HG02885 (cell line): ENCODE data around the gene CD70.
A peak's percentile ranks its signal among the peaks of the same experiment; 100 is the strongest.
"Not testable (repeated sequence)": the region's sequence is repeated elsewhere in the genome, so short reads cannot be mapped to it uniquely, and the experiment has no call there.

Experiments used
- ATAC-seq: cut with Tn5 transposase; IDR thresholded peaks from one replicate; pipeline ENCODE4 v1.9.1; 2021; ENCODE audit warnings: mild to moderate bottlenecking; ENCODE audit not compliant: unreplicated experiment, poor library complexity

The CD70 gene

DNA sequence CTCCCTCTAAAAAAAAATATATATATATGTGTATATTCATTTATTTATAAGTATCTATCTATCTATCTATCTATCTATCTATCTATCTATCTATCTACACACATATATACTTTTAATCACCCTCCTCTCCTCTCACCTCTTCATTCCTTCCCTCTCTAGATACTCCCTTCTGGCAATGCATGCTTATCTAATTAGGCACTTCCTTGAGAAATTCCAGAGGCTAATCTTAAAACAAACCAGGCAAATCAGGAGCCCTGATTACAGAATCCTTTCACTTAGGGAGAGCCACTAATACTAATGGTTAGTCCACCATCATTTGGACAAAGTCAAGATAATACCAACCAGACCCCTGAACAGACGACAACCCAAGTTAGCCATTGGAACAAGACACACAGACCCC lies 17.6 kb downstream of the CD70 start:
- ATAC-seq: no peak

GRCh38 chr19:6572217-6572616 lies 18.7 kb downstream of the CD70 start:
- no peak for ATAC-seq

DNA sequence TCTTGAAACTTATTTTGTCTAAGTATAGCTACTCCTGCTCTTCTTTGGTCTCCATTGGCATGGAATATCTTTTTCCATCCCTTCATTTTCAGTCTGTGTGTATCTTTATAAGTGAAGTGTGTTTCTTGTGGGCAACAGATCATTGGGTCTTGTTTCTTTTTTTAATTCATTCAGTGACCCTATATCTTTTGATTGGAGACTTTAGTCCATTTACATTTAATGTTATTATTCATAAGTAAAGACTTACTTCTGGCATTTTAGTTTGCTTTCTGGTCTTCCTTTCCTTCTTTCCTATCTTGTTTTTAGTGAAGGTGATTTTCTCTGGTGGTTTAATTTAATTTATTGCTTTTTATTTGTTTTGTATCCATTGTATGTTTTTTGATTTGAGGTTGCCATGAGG lies 19.8 kb downstream of the CD70 start:
- no peak for ATAC-seq

DNA sequence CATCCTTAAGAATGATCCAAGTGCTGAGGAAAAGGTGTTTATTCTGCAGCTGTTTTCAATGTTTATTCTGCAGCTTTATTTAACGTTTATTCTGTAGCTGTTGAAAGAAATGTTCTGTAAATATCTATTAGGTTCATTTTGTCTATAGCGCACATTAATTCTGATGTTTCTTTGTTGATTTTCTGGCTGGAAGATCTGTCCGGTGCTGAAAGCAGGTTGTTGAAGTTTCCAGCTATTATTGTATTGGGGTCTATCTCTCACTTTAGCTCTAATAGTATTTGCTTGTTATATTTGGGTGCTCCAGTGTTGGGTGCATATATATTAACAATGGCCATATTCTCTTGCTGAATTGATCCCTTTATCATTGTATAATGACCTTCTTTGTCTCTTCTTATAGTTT lies 20.2 kb downstream of the CD70 start:
- no peak for ATAC-seq

DNA sequence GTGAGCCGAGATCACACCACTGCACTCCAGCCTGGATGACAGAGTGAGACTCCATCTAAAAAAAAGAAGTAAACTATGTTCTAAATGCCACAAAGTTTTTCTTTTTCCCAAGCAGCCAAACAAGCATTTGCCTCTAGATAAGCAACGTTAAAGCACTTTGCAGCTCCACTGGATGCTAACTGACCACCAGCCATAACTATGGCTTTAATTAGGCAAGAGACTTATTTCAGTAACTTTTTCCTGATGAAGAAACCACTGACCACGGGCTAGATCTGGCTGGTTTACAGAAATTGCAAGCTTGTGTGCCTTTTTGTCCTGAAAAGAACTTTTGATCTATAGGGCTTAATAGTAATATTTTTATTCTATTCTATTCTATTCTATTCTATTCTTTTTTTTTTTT lies 22.1 kb downstream of the CD70 start:
- ATAC-seq: no peak

DNA sequence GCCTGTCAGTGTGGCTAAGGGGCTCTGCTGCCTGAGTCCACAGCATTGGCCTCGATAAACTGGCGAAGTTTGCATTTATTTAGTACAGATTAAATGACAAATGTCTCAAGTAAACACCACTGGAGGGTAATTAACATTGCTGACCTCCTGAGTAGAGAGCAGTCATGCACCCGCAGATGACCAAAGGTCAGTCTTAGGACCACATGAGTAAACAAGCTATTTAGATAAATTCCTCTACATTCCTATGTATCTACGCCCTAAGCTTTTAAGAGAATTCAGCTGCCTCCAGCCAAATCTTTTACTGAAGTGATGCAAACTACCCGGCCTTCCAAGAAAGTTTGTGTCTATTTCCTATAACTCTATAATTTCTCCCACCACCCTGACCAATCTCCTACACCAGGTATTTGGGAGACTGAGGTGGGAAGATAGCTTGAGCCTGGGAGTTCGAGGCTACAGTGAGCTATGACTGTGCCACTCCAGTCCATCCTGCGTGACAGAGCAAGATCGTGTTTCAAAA lies 22.9 kb downstream of the CD70 start:
- ATAC-seq: no peak

GRCh38 chr19:6566727-6567126 lies 24.2 kb downstream of the CD70 start:
- not testable (repeated sequence) for ATAC-seq

DNA sequence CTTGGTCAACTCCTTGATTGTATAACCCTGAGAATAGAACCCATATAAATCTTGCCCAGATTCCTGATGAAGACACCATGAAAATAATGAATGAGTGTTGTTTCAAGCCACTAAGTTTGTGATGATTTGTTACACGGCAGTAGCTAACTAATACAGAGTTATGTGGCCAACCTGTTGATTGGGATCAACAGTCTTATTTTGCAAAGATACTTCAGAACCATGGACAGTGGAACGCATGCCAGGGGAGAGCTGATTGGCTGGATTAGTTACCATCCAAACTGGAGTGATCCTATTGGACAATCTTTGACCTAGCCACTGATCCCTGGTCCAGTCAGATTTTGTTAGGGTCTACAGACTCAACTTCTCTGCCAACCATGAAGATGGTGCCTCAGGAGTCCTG lies 26.6 kb downstream of the CD70 start:
- no peak for ATAC-seq

- ATAC-seq: not testable (repeated sequence)
Observed at GRCh38 chr19:6562437-6562836, 28.5 kb downstream of the CD70 start.

DNA sequence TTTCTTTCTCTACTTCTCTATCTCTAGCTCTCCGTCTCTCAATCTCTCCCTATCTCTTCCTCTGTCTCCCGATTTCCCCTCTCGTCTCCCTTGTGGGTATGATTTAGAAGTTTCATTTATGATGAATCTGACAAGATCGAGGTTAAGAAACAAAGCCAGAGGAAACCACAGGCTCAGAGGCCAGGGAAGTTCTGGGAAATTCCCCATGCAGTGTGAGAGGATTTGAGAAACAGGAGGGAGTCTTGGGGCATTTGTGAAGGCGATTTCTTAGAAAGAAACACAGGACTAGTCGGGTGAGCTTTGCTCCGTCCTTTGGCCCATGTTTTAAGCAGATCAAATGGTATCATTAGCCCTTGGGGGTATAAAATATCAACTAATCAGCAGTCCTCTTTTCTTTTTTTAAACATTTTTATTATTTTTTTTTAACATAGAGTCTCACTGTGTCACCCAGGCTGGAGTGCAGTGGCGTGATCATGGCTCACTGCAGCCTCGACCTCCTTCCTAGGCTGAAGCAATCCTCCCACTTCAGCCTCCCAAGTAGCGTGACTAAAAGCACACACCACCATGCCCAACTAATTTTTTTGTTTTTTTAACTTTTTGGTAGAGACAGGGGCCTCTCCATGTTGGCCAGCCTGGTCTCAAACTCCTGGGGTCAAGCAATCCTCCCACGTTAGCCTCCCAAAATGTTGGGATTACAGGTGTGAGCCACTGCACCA lies 34.3 kb downstream of the CD70 start:
- no peak for ATAC-seq

GRCh38 chr19:6556043-6556449 lies 34.9 kb downstream of the CD70 start:
- ATAC-seq: no peak

DNA sequence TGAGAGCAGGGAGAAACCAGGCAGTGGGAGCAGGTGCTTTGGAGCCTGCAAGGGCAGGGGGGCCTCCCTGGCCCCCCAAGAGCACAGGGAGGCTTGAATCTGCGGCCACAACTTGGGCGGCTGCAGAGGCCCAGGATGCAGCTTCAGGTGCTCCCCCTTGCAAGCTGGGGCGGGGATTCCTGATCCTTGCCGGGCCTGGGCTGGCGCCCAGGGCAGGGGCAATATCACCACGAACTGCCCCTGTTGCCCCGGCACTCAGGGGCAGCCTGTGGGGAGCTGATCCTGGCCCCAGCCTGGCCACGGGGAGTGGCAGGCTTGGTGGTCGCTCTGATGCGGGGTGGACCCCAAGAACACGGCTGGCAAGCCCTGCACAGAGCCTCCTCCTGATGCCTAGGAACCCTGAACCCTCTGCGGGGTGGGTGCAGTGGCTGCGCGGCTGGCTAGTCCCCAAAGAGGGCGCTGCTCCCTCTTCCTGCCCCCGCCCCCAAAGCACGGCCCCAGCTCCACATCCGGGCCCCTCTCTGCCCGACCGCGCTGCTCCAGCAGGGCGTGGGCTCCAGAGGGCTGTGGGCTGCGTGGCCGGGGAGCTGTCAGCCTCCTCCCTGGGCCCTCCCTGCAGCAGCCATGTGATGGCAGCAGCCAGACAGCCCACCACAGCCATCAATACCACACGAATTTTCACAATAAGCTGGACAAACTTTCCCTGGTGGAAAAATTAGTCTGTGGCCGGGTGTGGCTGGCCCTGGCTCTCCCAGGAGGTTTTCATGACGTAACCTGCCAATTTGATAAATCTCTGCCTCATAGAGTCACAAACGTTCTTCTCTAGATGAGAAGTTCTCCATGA lies 39.1 kb downstream of the CD70 start:
- ATAC-seq: peak; percentile 57

- no peak for ATAC-seq
Observed at GRCh38 chr19:6551091-6551490, 39.9 kb downstream of the CD70 start.

DNA sequence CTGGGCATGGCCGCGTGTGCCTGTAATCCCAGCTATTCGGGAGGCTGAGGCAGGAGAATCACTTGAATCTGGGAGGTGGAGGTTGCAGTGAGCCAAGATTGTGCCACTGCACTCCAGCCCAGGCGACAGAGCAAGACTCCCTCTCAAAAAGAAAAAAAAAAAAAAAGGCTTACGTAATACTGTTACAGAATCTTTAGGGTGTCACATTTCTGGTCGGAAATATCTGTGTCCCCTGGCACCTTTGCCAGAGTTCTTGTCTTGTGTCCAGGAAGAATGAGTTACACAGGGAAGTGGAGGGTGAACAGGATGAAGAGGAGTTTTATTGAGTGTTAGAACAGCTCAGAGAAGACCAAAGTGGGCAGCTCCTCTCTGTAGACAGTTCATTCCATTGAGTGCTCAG lies 40.3 kb downstream of the CD70 start:
- ATAC-seq: not testable (repeated sequence)

DNA sequence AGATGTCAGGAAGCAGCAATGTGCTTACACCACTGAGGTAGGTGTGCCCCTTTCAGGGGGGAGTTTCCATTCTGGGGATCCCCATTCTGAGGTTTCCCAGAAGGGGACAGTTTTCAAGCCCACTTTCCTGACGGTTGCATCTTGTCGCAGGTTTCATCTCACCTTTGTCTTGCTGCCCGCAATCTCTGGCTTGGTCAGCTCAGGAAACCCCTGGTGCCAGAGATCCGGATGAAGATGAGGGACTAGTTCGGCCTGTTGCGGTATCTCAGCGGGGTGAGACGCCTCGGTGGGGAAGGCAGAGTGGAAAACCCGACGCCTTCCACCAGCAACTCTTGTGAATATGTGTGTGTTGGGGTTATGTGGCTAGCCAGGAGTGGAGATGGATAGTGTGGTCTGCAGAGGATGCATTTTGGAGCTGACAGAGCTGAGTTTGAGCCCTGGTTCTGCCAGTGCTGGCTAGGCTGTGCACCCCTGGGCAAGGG lies 47.0 kb downstream of the CD70 start:
- ATAC-seq: no peak

DNA sequence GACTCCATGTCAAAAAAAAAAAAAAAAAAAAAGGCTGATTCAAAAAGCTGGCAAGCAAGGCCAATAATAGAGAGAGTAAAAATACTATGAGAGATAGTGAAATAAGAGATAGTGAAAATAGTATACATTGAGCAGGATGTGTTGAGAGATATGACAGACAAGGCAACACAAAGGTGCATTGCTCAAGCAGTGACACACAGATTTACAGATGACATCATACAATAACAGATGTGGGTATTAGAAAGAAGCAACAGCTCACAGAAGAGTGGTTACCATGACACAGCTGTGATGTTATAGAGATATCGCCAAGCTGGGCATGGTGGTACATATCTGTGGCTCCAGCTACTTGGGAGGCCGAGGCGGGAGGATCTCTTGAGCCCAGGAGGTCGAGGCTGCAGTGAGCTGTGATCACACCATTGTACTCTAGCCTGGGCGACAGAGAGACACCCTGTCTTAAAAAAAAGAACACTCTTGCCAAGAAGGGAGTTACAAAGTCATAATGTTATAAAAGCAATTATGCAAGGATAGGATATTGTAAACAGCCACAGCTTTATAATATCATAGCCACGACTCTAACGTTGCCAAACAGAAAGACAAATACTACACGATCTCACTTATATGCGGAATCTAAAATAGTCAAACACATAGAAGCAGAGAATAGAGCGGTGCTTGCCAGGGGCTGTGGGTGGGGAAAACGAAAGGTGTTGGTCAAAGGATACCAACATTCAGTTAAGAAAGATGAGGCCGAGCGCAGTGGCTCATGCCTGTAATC lies 49.8 kb downstream of the CD70 start:
- ATAC-seq: no peak

- ATAC-seq: no peak
Observed at GRCh38 chr19:6539514-6539913, 51.4 kb downstream of the CD70 start.
